Measurements from ENCODE around the gene PLK5. TPM values are rescaled to one million over a fixed set of nuclear protein-coding genes. Genes with fewer than 3 reads are reported as not detected.

Gene PLK5
- total and polyA plus RNA-seq, 4 donors: 0.03 TPM; not detected in 3

DNA sequence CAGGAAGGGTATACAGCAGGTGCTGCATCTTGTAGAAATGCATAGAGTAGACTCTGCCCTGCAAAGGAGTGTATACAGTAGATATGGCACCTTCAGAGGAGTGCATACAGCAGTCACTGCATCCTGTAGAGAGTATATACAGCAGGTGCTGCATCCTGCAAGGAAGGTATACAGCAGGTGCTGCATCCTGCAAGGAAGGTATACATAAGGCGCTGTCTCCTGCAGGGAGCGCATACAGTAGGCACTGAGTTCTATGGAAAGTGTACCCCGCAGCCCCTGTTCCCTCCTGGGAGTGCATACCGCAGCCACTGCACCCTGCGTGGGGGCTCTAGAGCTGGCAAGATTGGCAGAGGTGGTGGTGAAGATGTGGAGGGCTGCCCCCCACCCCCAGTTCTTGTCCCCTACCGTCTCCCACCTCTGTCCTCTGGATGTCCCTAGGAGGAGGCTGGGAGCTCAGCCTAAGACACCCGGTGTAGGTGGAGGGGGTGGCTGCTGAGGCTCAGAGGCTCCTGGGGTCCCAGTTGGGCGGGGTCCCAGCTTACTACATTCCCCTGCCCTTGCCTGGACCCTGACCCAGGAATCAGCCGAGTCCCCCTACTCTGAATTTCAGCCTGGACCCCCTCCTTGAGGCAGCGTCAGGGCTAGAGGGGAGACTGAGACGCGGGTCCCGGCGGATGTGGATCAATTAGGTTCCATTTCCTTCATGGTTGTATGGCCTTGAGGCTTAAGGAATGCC is 8.7 kb upstream of the PLK5 start:
- Histone ChIP-seq H3K9me3 (ENCODE audit: control insufficient read depth in 4 of 4, low read length in 3 of 4) (no peaks in the 10 kb centered on the region), H3K4me3 (ENCODE audit: low read depth in 1 of 3, low read length in 3 of 3) (no peak overlapping the region), H3K9ac (ENCODE audit: low read depth in 1 of 2, low read length in 2 of 2) (no peak overlapping the region), H3K4me1 (ENCODE audit: control insufficient read depth in 4 of 4, insufficient read depth in 4 of 4, low read length in 3 of 4) (peaks cover 0 to 17% (median 7%) of the 10 kb centered on the region in 4 donors), H3K36me3 (ENCODE audit: control insufficient read depth in 4 of 4, insufficient read depth in 3 of 4, low read depth in 1 of 4, low read length in 3 of 4) (no peaks in the 10 kb centered on the region), H3K27ac (ENCODE audit: low read depth in 1 of 2, low read length in 2 of 2) (no peak overlapping the region), H3K27me3 (ENCODE audit: control insufficient read depth in 4 of 4, insufficient read depth in 4 of 4, low read length in 3 of 4) (peaks cover 0 to 3% (median 0%) of the 10 kb centered on the region in 4 donors)
- TF ChIP-seq SP1 (IDR thresholded peaks at IDR 0.05) (no peak), ATF3 (IDR thresholded peaks at IDR 0.05) (no peak), JUND (IDR thresholded peaks at IDR 0.05) (no peak), YY1 (IDR thresholded peaks at IDR 0.05) (no peak), GABPA (IDR thresholded peaks at IDR 0.05 in 1 of 2, conservative IDR thresholded peaks at IDR 0.05 in 1 of 2) (no peak), FOXA1 (IDR thresholded peaks at IDR 0.05) (no peak), TAF1 (conservative IDR thresholded peaks at IDR 0.05) (no peak), MAX (IDR thresholded peaks at IDR 0.05) (no peak), RXRA (IDR thresholded peaks at IDR 0.05) (no peak), EGR1 (IDR thresholded peaks at IDR 0.05; ENCODE audit: low read depth in 2 of 2) (no peak), NR2F2 (IDR thresholded peaks at IDR 0.05) (no peak), HNF4A (conservative IDR thresholded peaks at IDR 0.05) (no peak)
- TF ChIP-seq, protein P1, sequence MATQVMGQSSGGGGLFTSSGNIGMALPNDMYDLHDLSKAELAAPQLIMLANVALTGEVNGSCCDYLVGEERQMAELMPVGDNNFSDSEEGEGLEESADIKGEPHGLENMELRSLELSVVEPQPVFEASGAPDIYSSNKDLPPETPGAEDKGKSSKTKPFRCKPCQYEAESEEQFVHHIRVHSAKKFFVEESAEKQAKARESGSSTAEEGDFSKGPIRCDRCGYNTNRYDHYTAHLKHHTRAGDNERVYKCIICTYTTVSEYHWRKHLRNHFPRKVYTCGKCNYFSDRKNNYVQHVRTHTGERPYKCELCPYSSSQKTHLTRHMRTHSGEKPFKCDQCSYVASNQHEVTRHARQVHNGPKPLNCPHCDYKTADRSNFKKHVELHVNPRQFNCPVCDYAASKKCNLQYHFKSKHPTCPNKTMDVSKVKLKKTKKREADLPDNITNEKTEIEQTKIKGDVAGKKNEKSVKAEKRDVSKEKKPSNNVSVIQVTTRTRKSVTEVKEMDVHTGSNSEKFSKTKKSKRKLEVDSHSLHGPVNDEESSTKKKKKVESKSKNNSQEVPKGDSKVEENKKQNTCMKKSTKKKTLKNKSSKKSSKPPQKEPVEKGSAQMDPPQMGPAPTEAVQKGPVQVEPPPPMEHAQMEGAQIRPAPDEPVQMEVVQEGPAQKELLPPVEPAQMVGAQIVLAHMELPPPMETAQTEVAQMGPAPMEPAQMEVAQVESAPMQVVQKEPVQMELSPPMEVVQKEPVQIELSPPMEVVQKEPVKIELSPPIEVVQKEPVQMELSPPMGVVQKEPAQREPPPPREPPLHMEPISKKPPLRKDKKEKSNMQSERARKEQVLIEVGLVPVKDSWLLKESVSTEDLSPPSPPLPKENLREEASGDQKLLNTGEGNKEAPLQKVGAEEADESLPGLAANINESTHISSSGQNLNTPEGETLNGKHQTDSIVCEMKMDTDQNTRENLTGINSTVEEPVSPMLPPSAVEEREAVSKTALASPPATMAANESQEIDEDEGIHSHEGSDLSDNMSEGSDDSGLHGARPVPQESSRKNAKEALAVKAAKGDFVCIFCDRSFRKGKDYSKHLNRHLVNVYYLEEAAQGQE (IDR thresholded peaks at IDR 0.05): no peak
- TF ChIP-seq, protein P2, sequence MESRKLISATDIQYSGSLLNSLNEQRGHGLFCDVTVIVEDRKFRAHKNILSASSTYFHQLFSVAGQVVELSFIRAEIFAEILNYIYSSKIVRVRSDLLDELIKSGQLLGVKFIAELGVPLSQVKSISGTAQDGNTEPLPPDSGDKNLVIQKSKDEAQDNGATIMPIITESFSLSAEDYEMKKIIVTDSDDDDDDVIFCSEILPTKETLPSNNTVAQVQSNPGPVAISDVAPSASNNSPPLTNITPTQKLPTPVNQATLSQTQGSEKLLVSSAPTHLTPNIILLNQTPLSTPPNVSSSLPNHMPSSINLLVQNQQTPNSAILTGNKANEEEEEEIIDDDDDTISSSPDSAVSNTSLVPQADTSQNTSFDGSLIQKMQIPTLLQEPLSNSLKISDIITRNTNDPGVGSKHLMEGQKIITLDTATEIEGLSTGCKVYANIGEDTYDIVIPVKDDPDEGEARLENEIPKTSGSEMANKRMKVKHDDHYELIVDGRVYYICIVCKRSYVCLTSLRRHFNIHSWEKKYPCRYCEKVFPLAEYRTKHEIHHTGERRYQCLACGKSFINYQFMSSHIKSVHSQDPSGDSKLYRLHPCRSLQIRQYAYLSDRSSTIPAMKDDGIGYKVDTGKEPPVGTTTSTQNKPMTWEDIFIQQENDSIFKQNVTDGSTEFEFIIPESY (IDR thresholded peaks at IDR 0.05): no peak
- TF ChIP-seq, protein P3, sequence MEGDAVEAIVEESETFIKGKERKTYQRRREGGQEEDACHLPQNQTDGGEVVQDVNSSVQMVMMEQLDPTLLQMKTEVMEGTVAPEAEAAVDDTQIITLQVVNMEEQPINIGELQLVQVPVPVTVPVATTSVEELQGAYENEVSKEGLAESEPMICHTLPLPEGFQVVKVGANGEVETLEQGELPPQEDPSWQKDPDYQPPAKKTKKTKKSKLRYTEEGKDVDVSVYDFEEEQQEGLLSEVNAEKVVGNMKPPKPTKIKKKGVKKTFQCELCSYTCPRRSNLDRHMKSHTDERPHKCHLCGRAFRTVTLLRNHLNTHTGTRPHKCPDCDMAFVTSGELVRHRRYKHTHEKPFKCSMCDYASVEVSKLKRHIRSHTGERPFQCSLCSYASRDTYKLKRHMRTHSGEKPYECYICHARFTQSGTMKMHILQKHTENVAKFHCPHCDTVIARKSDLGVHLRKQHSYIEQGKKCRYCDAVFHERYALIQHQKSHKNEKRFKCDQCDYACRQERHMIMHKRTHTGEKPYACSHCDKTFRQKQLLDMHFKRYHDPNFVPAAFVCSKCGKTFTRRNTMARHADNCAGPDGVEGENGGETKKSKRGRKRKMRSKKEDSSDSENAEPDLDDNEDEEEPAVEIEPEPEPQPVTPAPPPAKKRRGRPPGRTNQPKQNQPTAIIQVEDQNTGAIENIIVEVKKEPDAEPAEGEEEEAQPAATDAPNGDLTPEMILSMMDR (IDR thresholded peaks at IDR 0.05; ENCODE audit: low read depth, low read length, missing input control): no peak
- DNase-seq (ENCODE audit: low spot score): no peak
- 70% methylated on average over 14 of the region's 14 CpGs for WGBS
